Ascending aorta (tissue), 2 donors: ENCODE results near the gene PPARG. TPM values are rescaled to one million over a fixed set of nuclear protein-coding genes. Genes with fewer than 3 reads are reported as not detected.

Source experiments
- DNase-seq, 2 donors: peaks; one replicate each; pipeline ENCODE4 v3.0.0-alpha.2; 2019; ENCODE audit warnings: low spot score in 2 of 2
- H3K27ac ChIP-seq, 2 donors: fragments of 200-600 bp; sonication (generic); one replicate each; pipeline ENCODE4 v1.5.1; 2016 to 2017; ENCODE audit warnings: mild to moderate bottlenecking in 1 of 2
- H3K27me3 ChIP-seq: fragments of 200-600 bp; sonication (generic); one replicate; pipeline ENCODE4 v1.5.1; 2017
- H3K36me3 ChIP-seq, 2 donors: fragments of 200-600 bp; sonication (generic); one replicate each; pipeline ENCODE4 v1.5.1; 2016
- H3K4me1 ChIP-seq, 2 donors: fragments of 200-600 bp; sonication (generic); one replicate each; pipeline ENCODE4 v1.5.1; 2016 to 2017; ENCODE audit warnings: mild to moderate bottlenecking in 1 of 2
- H3K4me3 ChIP-seq, 2 donors: fragments of 200-600 bp; sonication (generic); one replicate each; pipeline ENCODE4 v1.5.1; 2016 to 2017; ENCODE audit warnings: mild to moderate bottlenecking in 1 of 2
- H3K9me3 ChIP-seq, 2 donors: fragments of 200-600 bp; sonication (generic); one replicate each; pipeline ENCODE4 v1.5.1; 2016
- CTCF ChIP-seq, 3 experiments: fragments of 200-600 bp in 2 of 3; fragments of 450-650 bp in 1 of 3; sonication (generic) in 2 of 3; IDR thresholded peaks; one replicate each; pipeline ENCODE4 v1.5.1; 2016 to 2019; ENCODE audit warnings: antibody characterized with exemption in 3 of 3, mild to moderate bottlenecking in 1 of 3, moderate library complexity in 1 of 3
- intact Hi-C: fragments of 100-400 bp; cut with DNase I; formaldehyde crosslinking; loops from one replicate; pipeline ENCODE4 v1.15.1; 2023
- total RNA-seq: library from RNA; depleted of rRNA; stranded (reverse); fragments of >200 nt; gene quantifications from one replicate; pipeline ENCODE4 v1.1.0, GENCODE V29; 2016

The PPARG gene
- total RNA-seq, 1 donor from 2014 or later = 23.5 TPM

GRCh38 chr3:12335421-12335820 is 46.6 kb downstream of the PPARG start:
- Histone ChIP-seq H3K4me1 (no peaks in the 10 kb centered on the region), H3K27me3 (no peaks in the 10 kb centered on the region), H3K9me3 (no peaks in the 10 kb centered on the region), H3K36me3 (no peaks in the 10 kb centered on the region), H3K27ac (no peak overlapping the region), H3K4me3 (no peak overlapping the region)
- intact Hi-C loops = no loop called here
- no peak for TF ChIP-seq CTCF (IDR thresholded peaks at IDR 0.05)
- no peak for DNase-seq

- no peak overlapping the region for H3K4me3 ChIP-seq
- H3K36me3 ChIP-seq = no peaks in the 10 kb centered on the region
- TF ChIP-seq CTCF (IDR thresholded peaks at IDR 0.05) = no peak
- no peak for DNase-seq
- no peaks in the 10 kb centered on the region for H3K4me1 ChIP-seq
- no peaks in the 10 kb centered on the region for H3K27me3 ChIP-seq
- H3K27ac ChIP-seq = no peak overlapping the region
- intact Hi-C loops = no loop called here
- no peaks in the 10 kb centered on the region for H3K9me3 ChIP-seq
Measured at GRCh38 chr3:12336099-12336498, 47.2 kb downstream of the PPARG start.

GRCh38 chr3:12338595-12339546 is 50.0 kb downstream of the PPARG start:
- no peak for TF ChIP-seq CTCF (IDR thresholded peaks at IDR 0.05)
- Histone ChIP-seq H3K4me1 (no peaks in the 10 kb centered on the region), H3K4me3 (no peak overlapping the region), H3K9me3 (no peaks in the 10 kb centered on the region), H3K36me3 (no peaks in the 10 kb centered on the region), H3K27ac (no peak overlapping the region), H3K27me3 (no peaks in the 10 kb centered on the region)
- intact Hi-C loops = no loop called here
- no peak for DNase-seq

GRCh38 chr3:12339701-12340480 is 51.0 kb downstream of the PPARG start:
- intact Hi-C loops = no loop called here
- Histone ChIP-seq H3K4me1 (no peaks in the 10 kb centered on the region), H3K36me3 (no peaks in the 10 kb centered on the region), H3K4me3 (no peak overlapping the region), H3K27ac (no peak overlapping the region), H3K27me3 (no peaks in the 10 kb centered on the region), H3K9me3 (no peaks in the 10 kb centered on the region)
- no peak for TF ChIP-seq CTCF (IDR thresholded peaks at IDR 0.05)
- no peak for DNase-seq

GRCh38 chr3:12340506-12340905 is 51.6 kb downstream of the PPARG start:
- no peak for DNase-seq
- H3K4me3 ChIP-seq = no peak overlapping the region
- no peaks in the 10 kb centered on the region for H3K27me3 ChIP-seq
- intact Hi-C loops = no loop called here
- no peaks in the 10 kb centered on the region for H3K4me1 ChIP-seq
- no peaks in the 10 kb centered on the region for H3K36me3 ChIP-seq
- no peak for TF ChIP-seq CTCF (IDR thresholded peaks at IDR 0.05)
- no peaks in the 10 kb centered on the region for H3K9me3 ChIP-seq
- no peak overlapping the region for H3K27ac ChIP-seq
